Measurements from ENCODE around the gene HOXD4. TPM values are rescaled to one million over a fixed set of nuclear protein-coding genes. Genes with fewer than 3 reads are reported as not detected.

The HOXD4 gene
- total RNA-seq, 2 experiments from 2014 or later: not detected

DNA sequence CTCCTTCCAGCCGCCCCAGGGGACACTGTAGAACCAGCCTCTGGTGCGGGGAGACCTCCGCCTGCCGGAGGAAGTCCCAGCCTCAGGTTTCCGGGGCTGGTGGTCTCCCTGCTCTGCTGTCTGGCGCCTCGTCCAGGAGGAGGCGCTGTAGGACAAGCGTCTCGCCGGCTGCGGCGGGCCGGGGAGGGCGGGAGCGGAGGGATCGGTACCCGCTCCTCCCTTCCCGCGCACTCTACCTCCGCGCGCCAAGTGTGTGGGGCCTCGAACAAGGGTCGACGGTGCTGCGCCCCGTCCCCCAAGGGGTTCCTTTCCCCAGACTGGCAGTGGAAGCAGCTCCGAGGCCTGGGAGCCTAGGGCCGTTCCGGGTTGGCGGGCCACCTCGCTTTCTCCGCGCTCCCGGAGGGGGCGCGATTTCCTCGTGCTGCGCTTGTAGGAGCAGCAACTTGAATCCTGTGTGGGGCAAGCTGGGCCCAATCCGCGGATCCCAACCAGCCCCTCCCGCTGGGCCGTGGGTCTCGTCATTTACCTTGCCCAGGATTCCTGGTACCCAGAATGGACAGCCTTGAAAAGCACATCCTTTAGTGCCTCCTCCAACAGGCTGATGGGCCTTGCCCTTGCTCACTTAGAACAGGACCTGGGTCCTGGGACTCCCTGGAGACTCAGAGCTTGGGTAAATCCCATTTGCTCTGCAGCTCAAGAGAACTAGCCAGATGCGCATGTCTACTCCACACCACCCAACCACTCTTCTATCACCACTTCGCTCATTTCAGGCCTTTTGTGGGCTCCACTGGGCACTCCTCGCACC, 10.6 kb upstream of the HOXD4 start:
- CTCF ChIA-PET: interaction anchor here (0.9 to 1.0 kb wide), 2 partner anchors 14 to 314 kb away, joined by 3 read pairs; no protein-coding TSS in a partner anchor
- peaks cover 85 to 98% of the 10 kb centered on the region in 2 experiments for H3K27me3 ChIP-seq (ENCODE audit: control insufficient read depth in 1 of 2, insufficient read depth in 2 of 2, low read length in 2 of 2)
- ATAC-seq (ENCODE audit: poor library complexity) (peak; percentile 88), DNase-seq (peak; percentile 15 to 79 (median 50))
- peaks cover 35% of the 10 kb centered on the region for H3K4me1 ChIP-seq (ENCODE audit: insufficient read depth, low read length)
- Mint-ChIP-seq H3K27ac (no peak overlapping the region), H3K27me3 (peaks cover 95% of the 10 kb centered on the region), H3K9me3 (peaks cover 4% of the 10 kb centered on the region), H3K4me1 (ENCODE audit: low read depth) (peaks cover 35% of the 10 kb centered on the region), H3K4me3 (peak overlapping the region; percentile 39), H3K36me3 (ENCODE audit: low read depth) (peaks cover 3% of the 10 kb centered on the region)
- intact Hi-C loops (cut with DNase I, micrococcal nuclease): loop anchor here (5.0 kb wide), 1 partner anchor 317 kb away; no protein-coding TSS in a partner anchor
- POLR2A ChIA-PET: interaction anchor here (0.6 to 1.1 kb wide), 3 partner anchors 14 to 712 kb away, joined by 3 read pairs; no protein-coding TSS in a partner anchor
- TF ChIP-seq, protein P1, sequence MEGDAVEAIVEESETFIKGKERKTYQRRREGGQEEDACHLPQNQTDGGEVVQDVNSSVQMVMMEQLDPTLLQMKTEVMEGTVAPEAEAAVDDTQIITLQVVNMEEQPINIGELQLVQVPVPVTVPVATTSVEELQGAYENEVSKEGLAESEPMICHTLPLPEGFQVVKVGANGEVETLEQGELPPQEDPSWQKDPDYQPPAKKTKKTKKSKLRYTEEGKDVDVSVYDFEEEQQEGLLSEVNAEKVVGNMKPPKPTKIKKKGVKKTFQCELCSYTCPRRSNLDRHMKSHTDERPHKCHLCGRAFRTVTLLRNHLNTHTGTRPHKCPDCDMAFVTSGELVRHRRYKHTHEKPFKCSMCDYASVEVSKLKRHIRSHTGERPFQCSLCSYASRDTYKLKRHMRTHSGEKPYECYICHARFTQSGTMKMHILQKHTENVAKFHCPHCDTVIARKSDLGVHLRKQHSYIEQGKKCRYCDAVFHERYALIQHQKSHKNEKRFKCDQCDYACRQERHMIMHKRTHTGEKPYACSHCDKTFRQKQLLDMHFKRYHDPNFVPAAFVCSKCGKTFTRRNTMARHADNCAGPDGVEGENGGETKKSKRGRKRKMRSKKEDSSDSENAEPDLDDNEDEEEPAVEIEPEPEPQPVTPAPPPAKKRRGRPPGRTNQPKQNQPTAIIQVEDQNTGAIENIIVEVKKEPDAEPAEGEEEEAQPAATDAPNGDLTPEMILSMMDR (IDR thresholded peaks at IDR 0.05): peak; percentile 35
- no peaks in the 10 kb centered on the region for H3K36me3 ChIP-seq (ENCODE audit: insufficient read depth, low read length)
- peaks cover 14 to 44% of the 10 kb centered on the region in 2 experiments for H3K9me3 ChIP-seq (ENCODE audit: control insufficient read depth in 1 of 2, insufficient read depth in 1 of 2, low read length in 2 of 2)
- peak overlapping the region; percentile 29 for H3K4me3 ChIP-seq (ENCODE audit: low read length)
- H3K27ac ChIP-seq (ENCODE audit: low read depth in 1 of 2, low read length in 2 of 2): no peak overlapping the region

DNA sequence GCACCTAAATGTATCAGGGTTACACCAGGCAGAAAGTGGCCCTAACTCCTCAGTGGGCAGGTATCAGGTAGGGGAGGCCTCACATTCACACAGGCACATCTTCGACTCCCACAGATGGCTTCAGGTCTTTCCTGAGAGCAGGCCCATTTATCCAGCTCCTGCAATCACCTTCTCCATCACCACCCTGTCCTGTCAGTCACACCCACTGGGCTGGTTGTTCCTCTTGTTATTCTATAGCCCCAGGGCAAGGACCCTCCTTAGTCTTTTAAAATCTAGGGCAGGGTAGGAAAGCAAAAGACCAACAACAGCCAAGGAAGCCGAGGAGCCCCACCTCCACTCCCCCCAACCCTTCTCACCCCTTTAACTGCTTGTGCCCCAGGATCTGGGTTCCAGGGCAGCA, 9.1 kb upstream of the HOXD4 start:
- H3K4me3 Mint-ChIP-seq: no peak overlapping the region
- intact Hi-C loops (cut with DNase I, micrococcal nuclease): loop anchor here (5.0 kb wide), 1 partner anchor 315 kb away; no protein-coding TSS in a partner anchor

DNA sequence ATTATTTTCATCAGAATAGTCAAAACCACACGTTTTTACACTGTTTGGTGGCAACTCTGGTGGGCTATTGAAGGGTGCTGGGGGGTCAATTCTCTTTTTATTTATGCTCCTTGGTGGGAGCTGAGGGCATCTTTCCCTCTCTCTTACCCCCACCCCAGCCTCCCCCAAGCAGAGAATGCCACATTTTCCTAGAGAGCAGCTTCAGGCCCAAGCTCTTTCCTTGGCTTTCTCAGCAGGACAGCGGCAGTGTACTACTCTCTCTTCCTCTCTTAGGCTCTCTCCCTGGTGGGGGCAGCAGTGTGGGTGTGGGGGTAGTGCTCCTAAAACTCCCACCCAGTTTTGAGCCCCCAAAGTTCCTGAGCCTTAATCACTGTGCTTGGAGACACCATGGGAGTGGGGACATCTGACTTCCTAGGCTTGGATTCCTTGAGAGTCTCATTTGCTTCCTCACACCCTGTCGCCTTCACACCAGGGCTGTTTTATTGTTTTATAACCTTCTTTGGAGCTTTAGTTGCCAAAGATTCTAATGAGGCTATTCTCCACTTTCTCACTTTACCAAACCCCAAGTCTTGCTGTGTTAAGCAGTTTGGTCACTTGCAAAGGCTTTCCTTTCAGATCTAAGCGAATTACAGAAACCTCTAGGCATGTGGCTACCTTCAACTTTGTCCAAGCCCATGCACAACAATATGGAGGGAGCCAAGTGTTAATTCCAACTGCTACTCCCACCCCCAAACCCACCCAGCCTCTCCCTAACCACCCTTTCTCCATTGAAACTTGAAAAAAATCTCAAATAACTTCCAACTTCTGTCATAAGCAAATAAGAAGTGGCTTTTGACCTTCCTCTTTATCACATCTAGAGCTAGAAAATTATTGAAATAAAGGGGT, 6.0 kb upstream of the HOXD4 start:
- Histone ChIP-seq H3K9me3 (ENCODE audit: control insufficient read depth in 1 of 2, insufficient read depth in 1 of 2, low read length in 2 of 2) (peaks cover 0 to 39% of the 10 kb centered on the region in 2 experiments), H3K4me3 (ENCODE audit: low read length) (no peak overlapping the region), H3K4me1 (ENCODE audit: insufficient read depth, low read length) (peaks cover 15% of the 10 kb centered on the region), H3K27ac (ENCODE audit: low read depth in 1 of 2, low read length in 2 of 2) (no peak overlapping the region), H3K36me3 (ENCODE audit: insufficient read depth, low read length) (no peaks in the 10 kb centered on the region), H3K27me3 (ENCODE audit: control insufficient read depth in 1 of 2, insufficient read depth in 2 of 2, low read length in 2 of 2) (peaks cover 90 to 98% of the 10 kb centered on the region in 2 experiments)
- Mint-ChIP-seq H3K4me3 (no peak overlapping the region), H3K27ac (no peak overlapping the region), H3K27me3 (peaks cover 97% of the 10 kb centered on the region), H3K9me3 (no peaks in the 10 kb centered on the region), H3K4me1 (ENCODE audit: low read depth) (peaks cover 8% of the 10 kb centered on the region), H3K36me3 (ENCODE audit: low read depth) (peaks cover 3% of the 10 kb centered on the region)
- DNase-seq (no peak), ATAC-seq (ENCODE audit: poor library complexity) (no peak)
- TF ChIP-seq, protein P1 (IDR thresholded peaks at IDR 0.05): no peak
- ChIA-PET CTCF (no interaction called here), POLR2A (no interaction called here)
- intact Hi-C loops (cut with DNase I, micrococcal nuclease): no loop called here

More for the DNA sequence above, 9.1 kb upstream of the HOXD4 start:
- no peak for DNase-seq
- ChIA-PET CTCF (no interaction called here), POLR2A (no interaction called here)
- H3K36me3 ChIP-seq (ENCODE audit: insufficient read depth, low read length): no peaks in the 10 kb centered on the region
- H3K9me3 ChIP-seq (ENCODE audit: control insufficient read depth in 1 of 2, insufficient read depth in 1 of 2, low read length in 2 of 2): peaks cover 14 to 35% of the 10 kb centered on the region in 2 experiments
- peaks cover 27% of the 10 kb centered on the region for H3K4me1 Mint-ChIP-seq (ENCODE audit: low read depth)
- no peak overlapping the region for H3K4me3 ChIP-seq (ENCODE audit: low read length)
- peaks cover 4% of the 10 kb centered on the region for H3K9me3 Mint-ChIP-seq
- H3K27ac Mint-ChIP-seq: no peak overlapping the region
- TF ChIP-seq, protein P1 (IDR thresholded peaks at IDR 0.05): no peak
- H3K4me1 ChIP-seq (ENCODE audit: insufficient read depth, low read length): peaks cover 21% of the 10 kb centered on the region
- H3K27me3 ChIP-seq (ENCODE audit: control insufficient read depth in 1 of 2, insufficient read depth in 2 of 2, low read length in 2 of 2): peaks cover 86 to 98% of the 10 kb centered on the region in 2 experiments
- H3K27ac ChIP-seq (ENCODE audit: low read depth in 1 of 2, low read length in 2 of 2): no peak overlapping the region
- H3K36me3 Mint-ChIP-seq (ENCODE audit: low read depth): peaks cover 3% of the 10 kb centered on the region
- H3K27me3 Mint-ChIP-seq: peaks cover 97% of the 10 kb centered on the region
- no peak for ATAC-seq (ENCODE audit: poor library complexity)
